ENCODE data around the gene OR8B2.
"Not testable (repeated sequence)": the region's sequence is repeated elsewhere in the genome, so short reads cannot be mapped to it uniquely, and the experiment has no call there.

OR8B2 gene

DNA sequence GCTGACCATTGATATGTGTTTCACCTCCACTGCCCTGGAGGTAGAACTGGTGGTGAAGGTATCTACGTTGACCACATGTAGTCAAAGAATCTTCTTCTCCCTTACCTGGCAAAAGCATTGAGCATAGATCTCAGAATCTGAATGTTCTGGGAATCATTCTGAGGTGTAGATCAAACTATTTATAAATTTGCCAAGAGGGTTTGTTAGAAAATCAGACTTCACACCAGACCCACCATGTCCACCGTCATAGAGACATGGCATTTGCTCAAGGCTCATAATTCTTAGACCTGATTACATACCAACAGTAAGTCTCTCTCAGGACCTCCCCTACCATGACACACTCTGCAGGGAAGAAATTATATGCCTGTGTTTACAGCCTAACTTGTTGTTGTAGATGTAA, at the start of gene OR8B2:
OR8B2 (minus strand) TSS at position 101 of the 400 bp plus-strand sequence. CDS start 1,156 bp downstream, outside the sequence.
- no peak for DNase-seq (ENCODE audit: low read depth)
- no peak for TF ChIP-seq CTCF (IDR thresholded peaks at IDR 0.05; ENCODE audit: insufficient read depth, low read depth, low read length, missing control alignments)

DNA sequence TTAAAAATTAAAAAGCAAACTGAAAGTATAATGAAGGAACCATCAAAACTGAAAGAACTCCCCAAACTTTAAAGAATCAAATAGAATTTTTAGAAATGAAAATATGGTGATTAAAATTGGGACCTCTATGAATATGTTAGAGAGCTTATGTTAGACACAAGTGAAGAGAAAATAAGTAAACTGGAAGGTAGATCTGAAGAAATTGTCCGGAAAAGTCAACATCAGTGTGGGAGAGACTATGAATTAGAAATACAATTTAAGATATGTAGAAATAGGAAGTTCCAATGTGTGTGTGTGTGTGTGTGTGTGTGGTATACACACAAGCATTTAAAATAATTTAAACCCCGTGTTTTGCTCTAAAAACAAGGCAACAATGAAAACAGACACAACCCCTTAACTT, 45.3 kb upstream of the OR8B2 start:
- DNase-seq (ENCODE audit: low read depth): no peak
- no peak for TF ChIP-seq CTCF (IDR thresholded peaks at IDR 0.05; ENCODE audit: insufficient read depth, low read depth, low read length, missing control alignments)
- no peak overlapping the region for H3K4me3 ChIP-seq (ENCODE audit: low read length)

More for the DNA sequence above, at the start of gene OR8B2:
- no peak within 1 kb of the TSS for H3K4me3 ChIP-seq (ENCODE audit: low read length)

DNA sequence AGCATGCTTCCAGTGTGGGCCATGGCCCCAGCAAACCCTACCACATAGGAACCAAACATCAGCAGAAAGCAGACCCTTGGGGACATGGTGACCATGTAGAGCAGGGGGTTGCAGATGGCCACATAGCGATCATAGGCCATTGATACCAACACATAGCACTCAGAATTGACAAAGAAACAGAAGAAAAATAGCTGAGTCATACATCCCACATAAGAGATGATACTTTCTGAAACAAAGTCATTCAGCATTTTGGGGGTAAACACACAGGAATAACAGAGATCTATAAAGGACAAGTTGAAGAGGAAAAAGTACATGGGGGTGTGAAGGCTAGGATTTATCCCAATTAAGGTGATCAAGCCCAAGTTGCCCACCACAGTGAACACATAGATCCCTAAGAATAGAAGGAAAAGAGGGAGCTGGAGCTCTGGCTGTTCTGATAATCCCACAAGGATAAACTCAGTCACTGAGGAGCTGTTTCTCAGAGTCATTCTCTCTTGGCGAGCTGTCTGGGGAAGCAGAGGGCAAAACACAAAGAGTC, 40.2 kb upstream of the OR8B2 start, which contains the start of gene OR8B4:
OR8B4 (minus strand) TSS at position 488 of the 538 bp plus-strand sequence; CDS start at position 488, 0 bp downstream.
- DNase-seq (ENCODE audit: low read depth): no peak
- no peak within 1 kb of the TSS for H3K4me3 ChIP-seq (ENCODE audit: low read length)
- TF ChIP-seq CTCF (IDR thresholded peaks at IDR 0.05; ENCODE audit: insufficient read depth, low read depth, low read length, missing control alignments): no peak

DNA sequence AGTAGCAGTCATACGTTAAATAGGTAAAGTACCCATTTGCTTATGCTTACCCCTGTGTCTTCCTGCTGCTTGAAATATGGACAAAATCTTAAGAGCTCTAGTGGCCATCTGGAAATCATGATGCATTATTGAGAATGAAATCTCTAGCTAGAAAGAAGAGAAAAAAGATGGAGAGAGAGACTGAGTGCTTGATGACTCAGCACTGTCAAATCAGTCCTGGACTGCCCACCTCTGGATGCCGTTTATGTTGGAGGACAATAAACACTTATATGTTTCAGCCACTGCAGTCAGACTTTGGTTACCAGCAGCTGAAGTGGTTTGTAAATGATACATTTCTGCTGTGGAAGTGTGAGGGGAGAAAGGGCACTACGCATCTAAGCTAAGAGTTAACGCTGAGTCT, 36.7 kb upstream of the OR8B2 start:
- H3K4me3 ChIP-seq (ENCODE audit: low read length): no peak overlapping the region
- no peak for DNase-seq (ENCODE audit: low read depth)
- TF ChIP-seq CTCF (IDR thresholded peaks at IDR 0.05; ENCODE audit: insufficient read depth, low read depth, low read length, missing control alignments): no peak

DNA sequence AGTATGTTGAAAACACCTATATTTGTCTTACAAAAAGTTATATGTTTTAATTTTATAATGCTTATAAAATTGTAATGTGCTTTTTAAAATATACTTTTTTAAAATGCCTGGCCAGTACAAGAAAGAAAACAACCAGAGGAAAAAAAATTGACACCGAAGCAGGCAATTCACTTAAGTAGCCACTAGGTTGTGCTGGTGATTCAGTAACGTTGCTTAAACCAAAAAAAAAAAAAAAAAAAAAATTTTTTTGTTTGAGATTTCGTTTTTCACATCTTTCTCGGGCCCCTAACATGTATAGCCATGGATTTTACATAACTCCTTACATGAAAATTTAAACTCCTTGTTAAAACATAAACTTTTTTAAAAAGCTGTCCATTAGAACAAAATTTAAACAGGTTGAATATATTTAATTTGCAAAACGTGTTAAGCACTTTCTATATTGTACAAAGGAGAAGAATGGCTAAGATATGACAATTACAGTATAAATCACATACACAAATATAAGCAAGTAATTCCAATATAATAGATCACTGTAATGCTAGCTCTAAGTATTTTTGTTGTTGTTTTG, 31.1 kb upstream of the OR8B2 start:
- TF ChIP-seq CTCF (IDR thresholded peaks at IDR 0.05; ENCODE audit: insufficient read depth, low read depth, low read length, missing control alignments): peak; percentile 78
- peak; percentile 62 for DNase-seq (ENCODE audit: low read depth)
- no peak overlapping the region for H3K4me3 ChIP-seq (ENCODE audit: low read length)

GRCh38 chr11:124409906-124410305, 25.6 kb upstream of the OR8B2 start:
- H3K4me3 ChIP-seq (ENCODE audit: low read length): no peak overlapping the region
- no peak for TF ChIP-seq CTCF (IDR thresholded peaks at IDR 0.05; ENCODE audit: insufficient read depth, low read depth, low read length, missing control alignments)
- DNase-seq (ENCODE audit: low read depth): no peak

DNA sequence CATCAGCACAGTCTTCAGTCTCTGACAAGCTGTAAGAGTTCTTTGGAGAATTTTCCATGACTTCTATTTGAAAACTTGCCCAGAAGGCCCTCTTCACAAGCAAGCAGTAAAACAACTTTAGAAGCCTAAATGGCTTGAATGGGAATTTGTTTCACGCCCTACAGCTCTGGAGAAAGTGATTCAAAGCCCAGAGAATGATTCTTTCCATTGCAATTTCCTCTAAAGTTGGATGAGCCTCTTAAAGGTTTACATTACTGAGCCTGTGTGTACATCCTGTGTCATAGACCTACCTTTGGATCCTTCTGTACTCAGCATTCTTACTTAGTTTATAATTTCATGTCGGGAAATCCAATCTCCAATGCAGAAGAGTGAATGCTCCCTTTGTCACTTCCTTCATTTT, 21.3 kb upstream of the OR8B2 start:
- no peak for TF ChIP-seq CTCF (IDR thresholded peaks at IDR 0.05; ENCODE audit: insufficient read depth, low read depth, low read length, missing control alignments)

DNA sequence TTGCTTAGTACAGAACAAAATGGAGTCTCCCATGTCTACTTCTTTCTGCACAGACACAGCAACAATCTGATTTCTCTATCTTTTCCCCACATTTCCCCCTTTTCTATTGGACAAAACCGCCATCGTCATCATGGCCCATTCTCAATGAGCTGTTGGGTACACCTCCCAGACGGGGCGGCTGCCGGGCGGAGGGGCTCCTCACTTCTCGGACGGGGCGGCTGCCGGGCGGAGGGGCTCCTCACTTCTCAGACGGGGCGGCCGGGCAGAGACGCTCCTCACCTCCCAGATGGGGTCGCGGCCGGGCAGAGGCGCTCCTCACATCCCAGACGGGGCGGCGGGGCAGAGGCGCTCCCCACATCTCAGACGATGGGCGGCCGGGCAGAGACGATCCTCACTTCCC, 18.9 kb upstream of the OR8B2 start:
- DNase-seq (ENCODE audit: low read depth); H3K4me3 ChIP-seq (ENCODE audit: low read length): not testable (repeated sequence)

More for the DNA sequence above, 21.3 kb upstream of the OR8B2 start:
- peak; percentile 45 for DNase-seq (ENCODE audit: low read depth)
- H3K4me3 ChIP-seq (ENCODE audit: low read length): no peak overlapping the region
